ENCODE data around the gene KRTAP4-11.
"Not testable (repeated sequence)": the region's sequence is repeated elsewhere in the genome, so short reads cannot be mapped to it uniquely, and the experiment has no call there.

KRTAP4-11 gene

DNA sequence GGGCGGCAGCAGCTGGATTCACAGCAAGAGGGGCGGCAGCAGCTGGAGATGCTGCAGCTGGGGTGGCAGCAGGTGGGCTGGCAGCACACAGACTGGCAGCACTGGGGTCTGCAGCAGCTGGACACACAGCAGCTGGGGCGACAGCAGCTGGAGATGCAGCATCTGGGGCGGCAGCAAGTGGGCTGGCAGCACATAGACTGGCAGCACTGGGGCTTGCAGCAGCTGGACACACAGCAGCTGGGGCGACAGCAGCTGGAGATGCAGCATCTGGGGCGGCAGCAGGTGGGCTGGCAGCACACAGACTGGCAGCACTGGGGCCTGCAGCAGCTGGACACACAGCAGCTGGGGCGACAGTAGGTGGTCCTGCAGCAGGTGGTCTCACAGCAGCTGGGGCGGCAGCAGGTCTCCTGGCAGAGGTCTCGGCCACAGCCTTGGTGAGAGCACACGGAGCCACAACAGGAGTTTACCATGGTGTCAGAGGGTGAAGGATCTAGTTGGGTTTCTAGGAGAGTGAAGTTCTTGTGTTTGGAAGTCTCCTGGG is at the start of gene KRTAP4-11:
Gene KRTAP4-11 (minus strand): TSS at position 528 of the 541 bp plus-strand sequence. CDS start 58 bp downstream, at position 470.
- DNase-seq (ENCODE audit: extremely low spot score); POLR2A ChIA-PET; CTCF ChIA-PET: not testable (repeated sequence)

DNA sequence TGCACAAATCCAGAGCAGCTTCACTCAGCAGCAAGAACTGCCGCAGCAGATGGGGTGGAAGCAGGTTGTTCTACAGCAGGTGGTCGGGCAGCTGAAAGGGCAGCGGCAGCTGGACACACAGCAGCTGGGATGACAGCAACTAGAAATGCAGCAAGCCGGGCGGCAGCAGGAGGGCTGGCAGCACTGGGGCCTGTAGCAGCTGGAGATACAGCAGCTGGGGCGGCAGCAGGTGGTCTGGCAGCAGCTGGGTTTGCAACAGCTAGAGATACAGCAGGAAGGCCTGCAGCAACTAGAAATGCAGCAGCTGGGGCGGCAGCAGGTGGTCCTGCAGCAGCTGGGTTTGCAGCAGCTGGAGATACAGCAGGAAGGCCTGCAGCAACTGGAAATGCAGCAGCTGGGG is 49.4 kb upstream of the KRTAP4-11 start:
- DNase-seq (ENCODE audit: extremely low spot score): no peak
- CTCF ChIA-PET: no interaction called here
- POLR2A ChIA-PET: no interaction called here
- TF ChIP-seq, protein P1, sequence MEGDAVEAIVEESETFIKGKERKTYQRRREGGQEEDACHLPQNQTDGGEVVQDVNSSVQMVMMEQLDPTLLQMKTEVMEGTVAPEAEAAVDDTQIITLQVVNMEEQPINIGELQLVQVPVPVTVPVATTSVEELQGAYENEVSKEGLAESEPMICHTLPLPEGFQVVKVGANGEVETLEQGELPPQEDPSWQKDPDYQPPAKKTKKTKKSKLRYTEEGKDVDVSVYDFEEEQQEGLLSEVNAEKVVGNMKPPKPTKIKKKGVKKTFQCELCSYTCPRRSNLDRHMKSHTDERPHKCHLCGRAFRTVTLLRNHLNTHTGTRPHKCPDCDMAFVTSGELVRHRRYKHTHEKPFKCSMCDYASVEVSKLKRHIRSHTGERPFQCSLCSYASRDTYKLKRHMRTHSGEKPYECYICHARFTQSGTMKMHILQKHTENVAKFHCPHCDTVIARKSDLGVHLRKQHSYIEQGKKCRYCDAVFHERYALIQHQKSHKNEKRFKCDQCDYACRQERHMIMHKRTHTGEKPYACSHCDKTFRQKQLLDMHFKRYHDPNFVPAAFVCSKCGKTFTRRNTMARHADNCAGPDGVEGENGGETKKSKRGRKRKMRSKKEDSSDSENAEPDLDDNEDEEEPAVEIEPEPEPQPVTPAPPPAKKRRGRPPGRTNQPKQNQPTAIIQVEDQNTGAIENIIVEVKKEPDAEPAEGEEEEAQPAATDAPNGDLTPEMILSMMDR (IDR thresholded peaks at IDR 0.05; ENCODE audit: control extremely low read depth, extremely low read depth, low read depth, missing control alignments): no peak

DNA sequence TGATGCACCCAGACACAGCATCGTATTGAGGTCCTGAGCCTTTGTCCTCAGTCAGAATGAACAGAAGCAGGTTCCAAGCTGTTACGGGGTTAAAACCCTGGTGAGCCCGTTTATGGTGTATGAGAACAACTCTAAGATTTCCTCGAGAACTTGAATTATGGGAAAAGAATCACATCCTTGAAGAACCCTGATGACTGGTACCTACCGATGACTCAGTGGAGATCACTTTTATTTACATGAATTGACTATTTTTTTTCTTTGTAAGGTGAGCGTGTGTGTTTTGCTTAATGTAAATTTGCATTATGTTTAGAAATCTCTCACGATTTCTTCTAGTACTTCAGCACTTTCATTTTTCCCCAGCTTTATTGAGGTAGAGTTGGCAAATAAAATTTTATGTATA is 45.7 kb upstream of the KRTAP4-11 start:
- POLR2A ChIA-PET: no interaction called here
- no peak for DNase-seq (ENCODE audit: extremely low spot score)
- TF ChIP-seq, protein P1 (IDR thresholded peaks at IDR 0.05; ENCODE audit: control extremely low read depth, extremely low read depth, low read depth, missing control alignments): no peak
- CTCF ChIA-PET: no interaction called here

DNA sequence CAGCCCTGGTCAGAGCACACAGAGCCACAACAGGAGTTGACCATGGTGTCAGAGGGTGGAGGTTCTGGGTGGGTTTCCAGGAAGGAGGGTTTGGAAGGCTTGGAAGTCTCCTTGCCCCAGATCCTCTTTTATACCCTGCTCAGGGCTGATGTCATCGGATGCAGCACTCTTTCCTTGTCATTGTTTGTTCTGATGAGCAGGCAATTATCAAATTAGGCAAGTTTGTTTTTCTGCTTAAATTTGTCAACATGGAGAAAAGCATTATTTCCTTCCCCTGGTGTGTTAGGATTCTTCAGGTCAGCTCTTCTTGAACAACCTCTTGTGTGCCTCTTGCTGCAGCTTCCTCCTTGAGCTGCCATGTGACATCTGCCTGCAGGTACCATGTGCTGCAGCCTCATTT is 42.5 kb upstream of the KRTAP4-11 start, which contains the start of gene KRTAP4-4:
Gene KRTAP4-4 (minus strand): TSS at position 101 of the 400 bp plus-strand sequence. CDS start 57 bp downstream, at position 44.
- TF ChIP-seq, protein P1 (IDR thresholded peaks at IDR 0.05; ENCODE audit: control extremely low read depth, extremely low read depth, low read depth, missing control alignments): no peak
- ChIA-PET POLR2A (no interaction called here), CTCF (no interaction called here)
- DNase-seq (ENCODE audit: extremely low spot score): no peak

DNA sequence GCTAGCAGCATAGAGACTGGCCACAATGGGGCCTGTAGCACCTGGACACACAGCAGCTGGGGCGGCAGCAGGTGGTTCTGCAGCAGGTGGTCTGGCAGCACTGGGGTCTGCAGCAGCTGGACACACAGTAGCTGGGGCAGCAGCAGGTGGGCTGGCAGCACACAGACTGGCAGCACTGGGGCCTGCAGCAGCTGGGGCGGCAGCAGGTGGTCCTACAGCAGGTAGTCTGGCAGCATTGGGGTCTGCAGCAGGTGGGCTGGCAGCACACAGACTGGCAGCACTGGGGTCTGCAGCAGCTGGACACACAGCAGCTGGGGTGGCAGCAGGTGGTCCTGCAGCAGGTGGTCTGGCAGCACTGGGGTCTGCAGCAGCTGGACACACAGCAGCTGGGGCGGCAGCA is 42.0 kb upstream of the KRTAP4-11 start:
- CTCF ChIA-PET; DNase-seq (ENCODE audit: extremely low spot score); POLR2A ChIA-PET: not testable (repeated sequence)

DNA sequence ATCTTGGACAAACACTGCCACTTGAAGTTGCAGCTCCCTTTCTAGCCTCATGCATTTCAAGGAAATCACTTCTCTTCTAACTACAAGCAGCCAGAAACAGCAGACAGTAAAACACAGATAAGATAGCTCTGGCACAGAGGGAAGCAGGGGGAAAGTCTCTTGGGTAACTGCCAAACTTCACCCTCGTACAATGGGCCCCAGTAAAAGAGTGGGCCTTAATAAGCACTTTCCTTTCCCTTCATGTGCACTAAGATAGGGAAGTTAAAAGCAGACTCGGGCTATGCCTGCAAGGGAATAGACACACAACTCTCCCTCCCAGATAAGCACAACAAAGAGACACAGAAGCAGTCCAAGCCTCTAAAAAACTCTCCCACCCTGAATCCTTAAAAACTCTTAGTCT is 35.7 kb upstream of the KRTAP4-11 start:
- CTCF ChIA-PET: no interaction called here
- no peak for DNase-seq (ENCODE audit: extremely low spot score)
- POLR2A ChIA-PET: no interaction called here
- TF ChIP-seq, protein P1 (IDR thresholded peaks at IDR 0.05; ENCODE audit: control extremely low read depth, extremely low read depth, low read depth, missing control alignments): no peak

DNA sequence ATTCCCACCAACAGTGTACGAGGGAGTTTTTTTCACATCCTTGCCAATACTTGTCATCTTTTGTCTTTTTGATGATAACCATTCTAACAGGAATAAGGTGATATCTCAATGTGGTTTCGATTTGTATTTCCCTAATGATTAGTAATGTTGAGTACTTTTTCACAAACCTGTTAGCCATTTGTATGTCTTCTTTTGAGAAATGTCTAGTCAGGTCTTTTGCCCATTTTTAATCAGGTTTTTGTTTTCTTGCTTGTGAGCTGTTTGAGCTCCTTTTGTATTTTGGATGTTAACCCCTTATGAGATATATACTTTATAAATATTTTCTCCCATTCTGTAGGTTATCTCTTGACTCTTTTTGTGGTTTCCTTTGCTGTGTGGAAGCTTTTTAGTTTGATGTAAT is 33.4 kb upstream of the KRTAP4-11 start:
- TF ChIP-seq, protein P1 (IDR thresholded peaks at IDR 0.05; ENCODE audit: control extremely low read depth, extremely low read depth, low read depth, missing control alignments): no peak
- ChIA-PET POLR2A (no interaction called here), CTCF (no interaction called here)

DNA sequence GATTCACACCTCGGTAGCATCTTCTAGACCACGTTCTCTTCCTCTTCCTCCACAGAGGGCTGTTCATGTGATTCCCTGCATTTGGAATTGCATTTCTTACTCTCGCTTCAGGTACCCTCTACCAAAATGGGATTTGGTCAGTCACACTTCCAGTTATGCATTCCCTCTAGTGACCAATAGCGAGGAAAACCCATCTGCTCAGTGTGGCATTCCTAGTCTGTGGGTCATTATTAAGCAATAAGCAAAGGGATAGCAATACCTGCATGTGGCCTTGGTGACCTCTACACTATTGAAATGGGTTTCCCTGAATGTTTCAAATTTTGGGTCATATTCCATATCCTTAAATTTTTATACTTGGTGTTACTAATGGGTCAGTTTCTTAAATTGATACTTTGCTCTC is 31.9 kb upstream of the KRTAP4-11 start:
- ChIA-PET CTCF (no interaction called here), POLR2A (no interaction called here)
- no peak for DNase-seq (ENCODE audit: extremely low spot score)
- TF ChIP-seq, protein P1 (IDR thresholded peaks at IDR 0.05; ENCODE audit: control extremely low read depth, extremely low read depth, low read depth, missing control alignments): no peak

More for the DNA sequence above, 33.4 kb upstream of the KRTAP4-11 start:
- no peak for DNase-seq (ENCODE audit: extremely low spot score)

Measured in GM10248 (cell line).